Measurements from ENCODE around the gene EBF3. TPM values are rescaled to one million over a fixed set of nuclear protein-coding genes. Genes with fewer than 3 reads are reported as not detected.

EBF3 gene
- total RNA-seq, 1 donor from 2014 or later, result not detected

DNA sequence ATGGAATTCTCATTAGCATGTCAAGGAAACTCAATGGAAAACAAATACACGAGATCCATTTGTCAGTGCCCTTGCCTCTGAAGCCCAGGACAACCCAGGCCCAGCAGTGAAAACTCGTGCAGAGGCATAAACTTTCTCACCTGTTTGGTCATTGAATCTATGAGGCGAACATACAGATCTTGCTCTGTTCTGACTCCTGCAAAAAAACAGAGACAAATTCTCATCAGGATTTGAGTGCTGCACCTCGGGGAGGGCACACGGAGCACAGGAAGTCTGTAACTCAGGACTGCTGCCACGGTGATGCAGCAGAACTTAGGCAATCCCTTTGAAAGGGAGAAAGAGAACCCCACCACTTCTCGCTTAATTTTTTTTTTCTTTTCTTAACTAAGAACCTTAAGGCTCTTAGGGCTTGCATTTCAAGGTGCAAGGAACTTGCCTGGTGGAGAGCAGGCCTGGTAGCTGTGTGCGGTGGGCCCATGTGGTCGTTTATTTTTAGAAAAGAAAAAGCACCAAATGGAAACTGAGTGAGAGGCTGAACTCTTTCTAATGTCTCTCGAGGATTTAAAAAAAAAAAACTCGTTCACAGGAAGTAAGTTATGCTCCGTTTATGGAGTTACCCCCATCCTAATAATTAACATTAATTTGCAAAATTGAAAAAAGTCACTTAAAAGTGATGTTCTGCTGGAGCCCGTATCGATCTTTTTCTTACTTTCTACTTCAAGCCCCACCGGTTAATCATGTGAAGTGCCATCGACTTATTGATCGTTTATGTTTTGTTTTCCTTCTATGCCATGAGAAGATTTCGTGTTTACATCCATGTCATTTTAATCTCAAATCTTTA, 1.8 kb downstream of the EBF3 start:
- no peak for TF ChIP-seq CTCF (IDR thresholded peaks at IDR 0.05; ENCODE audit: insufficient read depth, low read length, poor library complexity, severe bottlenecking)
- Histone ChIP-seq H3K36me3 (ENCODE audit: control insufficient read depth, insufficient read depth, low read length) (no peaks in the 10 kb centered on the region), H3K27me3 (ENCODE audit: control insufficient read depth, insufficient read depth, low read length) (peaks cover 92% of the 10 kb centered on the region), H3K4me3 (ENCODE audit: low read depth, low read length) (no peak overlapping the region)
- DNase-seq (ENCODE audit: low read depth), result no peak

DNA sequence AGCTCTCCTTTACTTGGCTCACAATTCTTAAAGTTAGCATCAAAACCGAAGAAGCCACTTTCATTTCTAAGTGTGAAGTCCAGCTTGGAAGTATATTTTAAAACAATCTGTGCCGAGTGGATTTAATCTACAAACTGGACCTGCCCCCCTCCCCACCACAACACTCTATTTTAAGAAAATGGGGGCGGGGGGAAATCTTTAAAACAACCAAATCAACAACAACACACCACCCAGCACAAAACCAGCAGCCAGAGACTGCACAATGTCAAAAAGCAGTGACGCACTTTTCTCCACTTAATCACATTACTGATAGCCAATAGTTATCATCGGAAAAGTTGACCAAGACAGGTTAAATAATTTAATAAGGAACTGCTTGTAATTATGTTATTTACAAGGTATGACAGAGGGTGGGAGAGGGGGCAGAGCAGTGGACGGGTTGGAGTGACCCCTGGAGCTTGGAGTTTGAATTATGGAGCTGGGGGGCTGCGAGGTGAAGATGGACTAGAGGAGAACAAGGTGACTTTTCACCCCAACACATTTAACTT, 2.8 kb downstream of the EBF3 start:
- H3K4me3 ChIP-seq (ENCODE audit: low read depth, low read length), result no peak overlapping the region
- no peak for DNase-seq (ENCODE audit: low read depth)
- peaks cover 91% of the 10 kb centered on the region for H3K27me3 ChIP-seq (ENCODE audit: control insufficient read depth, insufficient read depth, low read length)
- no peaks in the 10 kb centered on the region for H3K36me3 ChIP-seq (ENCODE audit: control insufficient read depth, insufficient read depth, low read length)
- no peak for TF ChIP-seq CTCF (IDR thresholded peaks at IDR 0.05; ENCODE audit: insufficient read depth, low read length, poor library complexity, severe bottlenecking)

DNA sequence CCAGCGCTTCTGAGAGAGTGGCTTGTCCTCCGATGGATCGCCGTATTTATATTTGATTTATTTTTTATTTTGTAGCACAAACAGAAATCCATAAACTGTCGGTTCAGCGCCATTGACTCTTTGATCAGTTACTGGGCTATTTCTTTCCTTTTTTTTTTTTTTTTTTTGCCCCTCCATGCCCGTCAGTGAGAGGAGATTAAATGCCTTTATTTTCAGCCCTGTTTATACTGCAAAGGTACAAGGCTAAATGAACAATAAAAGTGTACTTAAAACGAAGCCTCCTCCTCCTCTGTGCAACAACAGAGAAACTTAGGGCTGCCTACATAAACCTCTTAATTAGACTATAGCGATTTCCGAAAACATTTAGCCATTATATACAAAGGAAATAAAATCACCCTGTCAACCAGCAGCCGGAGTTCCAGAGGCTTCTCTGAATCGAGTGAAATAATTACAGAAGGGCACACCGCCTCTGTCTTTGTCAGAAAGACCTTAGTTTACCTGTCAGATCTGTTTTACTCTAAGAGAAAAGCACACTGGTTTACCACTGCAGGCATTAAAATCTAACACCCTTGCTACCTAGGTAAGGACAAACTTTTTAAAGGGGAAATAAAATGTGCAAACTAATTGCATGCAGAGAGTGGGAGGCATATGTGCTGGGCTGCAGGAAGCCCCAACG, 3.5 kb downstream of the EBF3 start:
- Histone ChIP-seq H3K27me3 (ENCODE audit: control insufficient read depth, insufficient read depth, low read length) (peaks cover 87% of the 10 kb centered on the region), H3K4me3 (ENCODE audit: low read depth, low read length) (no peak overlapping the region), H3K36me3 (ENCODE audit: control insufficient read depth, insufficient read depth, low read length) (no peaks in the 10 kb centered on the region)
- no peak for TF ChIP-seq CTCF (IDR thresholded peaks at IDR 0.05; ENCODE audit: insufficient read depth, low read length, poor library complexity, severe bottlenecking)
- no peak for DNase-seq (ENCODE audit: low read depth)

- TF ChIP-seq CTCF (IDR thresholded peaks at IDR 0.05; ENCODE audit: insufficient read depth, low read length, poor library complexity, severe bottlenecking), result no peak
- H3K27me3 ChIP-seq (ENCODE audit: control insufficient read depth, insufficient read depth, low read length), result peaks cover 79% of the 10 kb centered on the region
- DNase-seq (ENCODE audit: low read depth), result no peak
- no peak overlapping the region for H3K4me3 ChIP-seq (ENCODE audit: low read depth, low read length)
- no peaks in the 10 kb centered on the region for H3K36me3 ChIP-seq (ENCODE audit: control insufficient read depth, insufficient read depth, low read length)
Observed at GRCh38 chr10:129959544-129960480, 4.3 kb downstream of the EBF3 start.

DNA sequence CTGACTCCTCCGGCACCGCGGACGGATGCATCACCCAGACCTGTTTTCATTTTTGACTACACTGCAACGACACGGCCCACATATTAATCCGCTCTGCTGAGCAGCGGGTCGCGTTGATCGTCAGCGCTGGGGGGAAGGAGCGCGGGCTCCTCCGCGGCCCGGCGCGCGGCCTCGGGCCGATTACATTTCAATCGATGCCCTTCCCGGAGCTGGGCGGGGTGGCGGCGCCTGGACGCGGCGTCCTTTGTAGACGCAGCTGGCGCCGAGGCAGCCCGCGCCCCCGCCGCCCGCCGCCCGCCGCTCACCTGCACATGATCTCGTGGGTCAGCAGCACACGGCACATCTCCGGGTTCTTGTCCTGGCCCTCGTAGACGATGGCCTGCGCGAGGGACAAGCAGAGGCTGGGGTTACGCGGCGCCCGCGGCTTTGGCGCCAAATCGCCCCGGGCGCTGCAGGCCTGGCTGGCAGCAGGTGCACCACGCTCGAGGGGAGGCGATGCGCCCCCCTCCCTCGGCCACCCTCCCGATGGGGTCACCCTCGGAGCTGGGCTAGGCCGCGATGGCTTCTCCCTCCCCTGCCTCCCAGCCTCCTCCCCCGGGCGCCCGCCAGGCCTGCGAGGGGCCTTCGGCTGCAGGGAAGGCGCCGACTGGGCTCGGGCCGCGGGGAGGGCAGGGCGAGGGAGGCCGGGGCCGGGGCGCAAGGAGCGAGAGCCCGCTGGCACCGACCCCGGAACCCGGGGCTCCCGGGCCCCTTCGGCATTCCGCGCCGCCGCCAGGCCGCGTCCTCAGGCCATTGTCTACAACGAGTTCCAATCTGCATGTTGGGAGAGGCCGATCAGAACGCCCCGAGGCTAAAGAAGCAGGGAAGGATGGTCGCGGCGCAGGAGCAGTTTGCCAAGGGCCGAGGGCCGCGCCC, 5.2 kb downstream of the EBF3 start:
- H3K27me3 ChIP-seq (ENCODE audit: control insufficient read depth, insufficient read depth, low read length), result peaks cover 74% of the 10 kb centered on the region
- DNase-seq (ENCODE audit: low read depth), result no peak
- TF ChIP-seq CTCF (IDR thresholded peaks at IDR 0.05; ENCODE audit: insufficient read depth, low read length, poor library complexity, severe bottlenecking), result no peak
- H3K4me3 ChIP-seq (ENCODE audit: low read depth, low read length), result no peak overlapping the region
- no peaks in the 10 kb centered on the region for H3K36me3 ChIP-seq (ENCODE audit: control insufficient read depth, insufficient read depth, low read length)

All from kidney epithelial cell (primary cell).